SK-N-SH treated with all-trans-retinoic acid at 6 μM for 48 hours (cell line): ENCODE data around the gene AGBL1.

Experiments
- ARNTL ChIP-seq: fragments of 450-650 bp; formaldehyde crosslinking; IDR thresholded peaks from 2 replicates; pipeline ENCODE4 v1.5.0; 2020; ENCODE audit warnings: low read depth, mild to moderate bottlenecking, moderate library complexity, borderline replicate concordance
- CSDC2 ChIP-seq: fragments of 250-450 bp; sonication (Bioruptor Pico); IDR thresholded peaks from 2 replicates; pipeline ENCODE4 v1.5.0; 2020; ENCODE audit warnings: mild to moderate bottlenecking, moderate library complexity
- ESRRG ChIP-seq: fragments of 250-450 bp; sonication (Bioruptor Pico); IDR thresholded peaks from 2 replicates; pipeline ENCODE4 v1.6.1; 2021; ENCODE audit warnings: mild to moderate bottlenecking
- OSR1 ChIP-seq: fragments of 250-450 bp; sonication (Bioruptor Pico); IDR thresholded peaks from 2 replicates; pipeline ENCODE4 v1.8.0; 2022; ENCODE audit warnings: moderate library complexity, mild to moderate bottlenecking, inconsistent platforms
- PATZ1 ChIP-seq: fragments of 250-450 bp; sonication (Bioruptor Pico); IDR thresholded peaks from 2 replicates; pipeline ENCODE4 v1.8.0; 2020; ENCODE audit warnings: mild to moderate bottlenecking, moderate library complexity, borderline replicate concordance
- RARB ChIP-seq: fragments of 250-450 bp; sonication (Bioruptor Pico); IDR thresholded peaks from 2 replicates; pipeline ENCODE4 v1.8.0; 2021; ENCODE audit warnings: mild to moderate bottlenecking, moderate library complexity
- TOX ChIP-seq: fragments of 250-450 bp; sonication (Bioruptor Pico); IDR thresholded peaks from 2 replicates; pipeline ENCODE4 v1.8.0; 2021; ENCODE audit warnings: mild to moderate bottlenecking, moderate library complexity, borderline replicate concordance
- ZFP3 ChIP-seq: fragments of 250-450 bp; sonication (Bioruptor Pico); IDR thresholded peaks from 2 replicates; pipeline ENCODE4 v1.5.0; 2020; ENCODE audit warnings: mild to moderate bottlenecking, moderate library complexity
- ZFP30 ChIP-seq: fragments of 450-650 bp; formaldehyde crosslinking; IDR thresholded peaks from 2 replicates; pipeline ENCODE4 v1.5.0; 2022; ENCODE audit warnings: mild to moderate bottlenecking, moderate library complexity
- ZNF565 ChIP-seq: fragments of 450-650 bp; formaldehyde crosslinking; conservative IDR thresholded peaks from 2 replicates; pipeline ENCODE4 v1.5.0; 2020; ENCODE audit warnings: low read depth, mild to moderate bottlenecking, moderate library complexity
- TF ChIP-seq, protein P1 (sequence below): fragments of 250-450 bp; sonication (Bioruptor Pico); IDR thresholded peaks from 2 replicates; pipeline ENCODE4 v1.5.0; 2020; ENCODE audit warnings: mild to moderate bottlenecking, moderate library complexity
- TF ChIP-seq, protein P2 (sequence below): fragments of 250-450 bp; sonication (Bioruptor Pico); IDR thresholded peaks from 2 replicates; pipeline ENCODE4 v1.5.1; 2020; ENCODE audit warnings: low read depth, mild to moderate bottlenecking, moderate library complexity

DNA sequence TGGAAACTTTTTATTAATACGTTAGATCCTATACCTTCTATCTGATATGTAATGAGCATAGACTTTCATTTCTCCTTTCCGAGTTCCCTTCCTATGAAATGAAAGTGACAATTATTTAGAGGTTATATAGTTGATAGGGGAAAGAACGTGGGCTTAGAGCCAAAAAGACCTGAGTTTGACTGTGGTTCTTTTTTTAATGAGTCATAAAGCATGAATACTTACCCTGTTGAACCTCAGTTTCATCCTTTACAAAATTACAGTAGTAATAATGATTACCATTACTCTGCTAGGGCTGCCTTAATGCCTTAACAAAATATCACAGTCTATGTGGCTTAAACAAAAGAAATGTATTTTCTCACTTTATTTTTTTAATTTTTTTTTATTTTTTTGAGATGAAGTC is 75.9 kb downstream of the AGBL1 start:
- TF ChIP-seq PATZ1 (CRISPR knock-in tag) (no peak), ESRRG (CRISPR knock-in tag) (no peak), ZFP30 (CRISPR knock-in tag) (no peak), OSR1 (CRISPR knock-in tag) (no peak), RARB (no peak), CSDC2 (CRISPR knock-in tag) (no peak), TOX (CRISPR knock-in tag) (no peak), ZFP3 (no peak), ARNTL (no peak), ZNF565 (CRISPR knock-in tag) (no peak)
- TF ChIP-seq, protein P1, sequence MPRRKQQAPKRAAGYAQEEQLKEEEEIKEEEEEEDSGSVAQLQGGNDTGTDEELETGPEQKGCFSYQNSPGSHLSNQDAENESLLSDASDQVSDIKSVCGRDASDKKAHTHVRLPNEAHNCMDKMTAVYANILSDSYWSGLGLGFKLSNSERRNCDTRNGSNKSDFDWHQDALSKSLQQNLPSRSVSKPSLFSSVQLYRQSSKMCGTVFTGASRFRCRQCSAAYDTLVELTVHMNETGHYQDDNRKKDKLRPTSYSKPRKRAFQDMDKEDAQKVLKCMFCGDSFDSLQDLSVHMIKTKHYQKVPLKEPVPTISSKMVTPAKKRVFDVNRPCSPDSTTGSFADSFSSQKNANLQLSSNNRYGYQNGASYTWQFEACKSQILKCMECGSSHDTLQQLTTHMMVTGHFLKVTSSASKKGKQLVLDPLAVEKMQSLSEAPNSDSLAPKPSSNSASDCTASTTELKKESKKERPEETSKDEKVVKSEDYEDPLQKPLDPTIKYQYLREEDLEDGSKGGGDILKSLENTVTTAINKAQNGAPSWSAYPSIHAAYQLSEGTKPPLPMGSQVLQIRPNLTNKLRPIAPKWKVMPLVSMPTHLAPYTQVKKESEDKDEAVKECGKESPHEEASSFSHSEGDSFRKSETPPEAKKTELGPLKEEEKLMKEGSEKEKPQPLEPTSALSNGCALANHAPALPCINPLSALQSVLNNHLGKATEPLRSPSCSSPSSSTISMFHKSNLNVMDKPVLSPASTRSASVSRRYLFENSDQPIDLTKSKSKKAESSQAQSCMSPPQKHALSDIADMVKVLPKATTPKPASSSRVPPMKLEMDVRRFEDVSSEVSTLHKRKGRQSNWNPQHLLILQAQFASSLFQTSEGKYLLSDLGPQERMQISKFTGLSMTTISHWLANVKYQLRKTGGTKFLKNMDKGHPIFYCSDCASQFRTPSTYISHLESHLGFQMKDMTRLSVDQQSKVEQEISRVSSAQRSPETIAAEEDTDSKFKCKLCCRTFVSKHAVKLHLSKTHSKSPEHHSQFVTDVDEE, result no peak
- TF ChIP-seq, protein P2, sequence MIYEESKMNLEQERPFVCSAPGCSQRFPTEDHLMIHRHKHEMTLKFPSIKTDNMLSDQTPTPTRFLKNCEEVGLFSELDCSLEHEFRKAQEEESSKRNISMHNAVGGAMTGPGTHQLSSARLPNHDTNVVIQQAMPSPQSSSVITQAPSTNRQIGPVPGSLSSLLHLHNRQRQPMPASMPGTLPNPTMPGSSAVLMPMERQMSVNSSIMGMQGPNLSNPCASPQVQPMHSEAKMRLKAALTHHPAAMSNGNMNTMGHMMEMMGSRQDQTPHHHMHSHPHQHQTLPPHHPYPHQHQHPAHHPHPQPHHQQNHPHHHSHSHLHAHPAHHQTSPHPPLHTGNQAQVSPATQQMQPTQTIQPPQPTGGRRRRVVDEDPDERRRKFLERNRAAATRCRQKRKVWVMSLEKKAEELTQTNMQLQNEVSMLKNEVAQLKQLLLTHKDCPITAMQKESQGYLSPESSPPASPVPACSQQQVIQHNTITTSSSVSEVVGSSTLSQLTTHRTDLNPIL, result no peak
